HG03571 (cell line): ENCODE results near the gene TSSC4.

ENCODE experiments used
- ATAC-seq: cut with Tn5 transposase; IDR thresholded peaks from one replicate; pipeline ENCODE4 v1.9.1; 2021; ENCODE audit not compliant: unreplicated experiment

TSSC4 gene

GRCh38 chr11:2385156-2386151 is 15.1 kb upstream of the TSSC4 start:
- no peak for ATAC-seq

- no peak for ATAC-seq
Observed at GRCh38 chr11:2386591-2386990, 14.0 kb upstream of the TSSC4 start.

GRCh38 chr11:2387266-2387987 is 13.1 kb upstream of the TSSC4 start:
- ATAC-seq = no peak

GRCh38 chr11:2388431-2389376 is 11.8 kb upstream of the TSSC4 start:
- ATAC-seq = no peak

GRCh38 chr11:2389377-2390026 is 11.0 kb upstream of the TSSC4 start:
- no peak for ATAC-seq

GRCh38 chr11:2390091-2390724 is 10.3 kb upstream of the TSSC4 start:
- no peak for ATAC-seq

- ATAC-seq = no peak
Observed at GRCh38 chr11:2390725-2391151, 9.8 kb upstream of the TSSC4 start.

GRCh38 chr11:2391181-2391975 is 9.2 kb upstream of the TSSC4 start:
- no peak for ATAC-seq

- ATAC-seq = no peak
Observed at GRCh38 chr11:2392241-2392959, 8.2 kb upstream of the TSSC4 start.

- ATAC-seq = no peak
Observed at GRCh38 chr11:2393111-2393868, 7.3 kb upstream of the TSSC4 start.

GRCh38 chr11:2393941-2394817 is 6.4 kb upstream of the TSSC4 start:
- no peak for ATAC-seq

- no peak for ATAC-seq
Observed at GRCh38 chr11:2394818-2395105, 5.8 kb upstream of the TSSC4 start.

GRCh38 chr11:2395211-2395730 is 5.3 kb upstream of the TSSC4 start:
- no peak for ATAC-seq

- ATAC-seq = no peak
Observed at GRCh38 chr11:2395856-2396255, 4.7 kb upstream of the TSSC4 start.

GRCh38 chr11:2396471-2396870 is 4.1 kb upstream of the TSSC4 start:
- ATAC-seq = no peak

GRCh38 chr11:2397005-2397404 is 3.5 kb upstream of the TSSC4 start:
- ATAC-seq = no peak
